ENCODE data around the gene TBC1D24.

- TF ChIP-seq CTCF (IDR thresholded peaks at IDR 0.05), result no peak
- no peak for TF ChIP-seq POLR2A (IDR thresholded peaks at IDR 0.05)
Observed at GRCh38 chr16:2457267-2457666, 17.7 kb upstream of the TBC1D24 start.

All from heart left ventricle (tissue), 13 donors.